Hematopoietic multipotent progenitor cell treated with erythropoietin and hydrocortisone succinate and interleukin-3 and kit ligand, for 4 days (in vitro differentiated cells): ENCODE data around the gene GGN.
"Not testable (repeated sequence)": the region's sequence is repeated elsewhere in the genome, so short reads cannot be mapped to it uniquely, and the experiment has no call there.

Source experiments
- DNase-seq: peaks from one replicate; pipeline ENCODE4 v3.0.0-alpha.2; 2015

The GGN gene

GRCh38 chr19:38387550-38388348, at the start of gene GGN:
Gene GGN, minus strand, starts transcription at chr19:38388034. Its CDS starts 773 bp downstream, at chr19:38387261.
- DNase-seq: peak; percentile 84

- DNase-seq: no peak
These were observed 49.5 kb upstream of the GGN start for GRCh38 chr19:38437295-38437694.

GRCh38 chr19:38434549-38435051, 46.8 kb upstream of the GGN start:
- DNase-seq: no peak

- DNase-seq: peak; percentile 85
These were observed 45.5 kb upstream of the GGN start, which contains the start of gene RYR1 for GRCh38 chr19:38433268-38433733. Gene RYR1, plus strand, starts transcription at chr19:38433691. Its CDS starts 139 bp downstream, at chr19:38433830.

- no peak for DNase-seq
These were observed 43.1 kb upstream of the GGN start for GRCh38 chr19:38430931-38431330.

GRCh38 chr19:38429811-38430156, 42.0 kb upstream of the GGN start:
- DNase-seq: no peak

- DNase-seq: peak; percentile 37
These were observed 41.4 kb upstream of the GGN start for GRCh38 chr19:38429055-38429810.

- not testable (repeated sequence) for DNase-seq
These were observed 39.3 kb upstream of the GGN start for GRCh38 chr19:38427035-38427677.

GRCh38 chr19:38425810-38426466, 38.1 kb upstream of the GGN start, which contains the start of gene RASGRP4:
Gene RASGRP4, minus strand, starts transcription at chr19:38426219. Its CDS starts 128 bp downstream, at chr19:38426091.
- peak; percentile 92 for DNase-seq

- DNase-seq: peak; percentile 29
These were observed 37.5 kb upstream of the GGN start for GRCh38 chr19:38425222-38425809.

GRCh38 chr19:38424272-38424671, 36.4 kb upstream of the GGN start:
- no peak for DNase-seq

- DNase-seq: no peak
These were observed 34.6 kb upstream of the GGN start for GRCh38 chr19:38422438-38422837.

- DNase-seq: no peak
These were observed 34.0 kb upstream of the GGN start for GRCh38 chr19:38421856-38422255.

GRCh38 chr19:38420935-38421334, 33.1 kb upstream of the GGN start:
- no peak for DNase-seq

- peak; percentile 92 for DNase-seq
These were observed 30.0 kb upstream of the GGN start for GRCh38 chr19:38417544-38418506.

- DNase-seq: no peak
These were observed 29.3 kb upstream of the GGN start for GRCh38 chr19:38417146-38417543.

- DNase-seq: no peak
These were observed 25.6 kb upstream of the GGN start for GRCh38 chr19:38413416-38413815.

GRCh38 chr19:38412961-38413360, 25.1 kb upstream of the GGN start:
- peak; percentile 38 for DNase-seq

- no peak for DNase-seq
These were observed 24.7 kb upstream of the GGN start for GRCh38 chr19:38412491-38412890.

- not testable (repeated sequence) for DNase-seq
These were observed 24.1 kb upstream of the GGN start for GRCh38 chr19:38411898-38412297.
